Glutamatergic neuron (in vitro differentiated cells): ENCODE results near the gene NRXN3. TPM values are rescaled to one million over a fixed set of nuclear protein-coding genes. Genes with fewer than 3 reads are reported as not detected.

ENCODE experiments used
- DNase-seq: peaks from one replicate; pipeline ENCODE4 v3.0.0; 2022
- H3K27ac Mint-ChIP-seq: one replicate; pipeline ENCODE4 v1.8.0; 2020; ENCODE audit warnings: mild to moderate bottlenecking, mixed read lengths, inconsistent platforms; ENCODE audit not compliant: unreplicated experiment
- H3K27me3 Mint-ChIP-seq: one replicate; pipeline ENCODE4 v1.8.0; 2020; ENCODE audit warnings: mild to moderate bottlenecking, moderate library complexity, mixed read lengths, inconsistent platforms; ENCODE audit not compliant: unreplicated experiment
- H3K36me3 Mint-ChIP-seq: one replicate; pipeline ENCODE4 v1.8.0; 2020; ENCODE audit warnings: mild to moderate bottlenecking, mixed read lengths, inconsistent platforms; ENCODE audit not compliant: unreplicated experiment
- H3K4me1 Mint-ChIP-seq: one replicate; pipeline ENCODE4 v1.8.0; 2020; ENCODE audit warnings: mild to moderate bottlenecking, low read depth, mixed read lengths, inconsistent platforms; ENCODE audit not compliant: unreplicated experiment
- H3K4me3 Mint-ChIP-seq: one replicate; pipeline ENCODE4 v1.8.0; 2020; ENCODE audit warnings: mild to moderate bottlenecking, mixed read lengths, inconsistent platforms; ENCODE audit not compliant: unreplicated experiment
- H3K9me3 Mint-ChIP-seq: one replicate; pipeline ENCODE4 v1.8.0; 2020; ENCODE audit warnings: mild to moderate bottlenecking, moderate library complexity, mixed read lengths, inconsistent platforms; ENCODE audit not compliant: unreplicated experiment
- total RNA-seq: library from RNA; stranded (reverse); fragmentation: NEBNext Ultra II Directional; extraction: Animal tissue kit (Norgen Biotek cat#: 25700); gene quantifications from one replicate; pipeline ENCODE4 v1.2.1, GENCODE V29; 2021; ENCODE audit not compliant: unreplicated experiment
- TF ChIP-seq, protein P1 (sequence below): fragments of 200-600 bp; sonication (generic); IDR thresholded peaks from one replicate; pipeline ENCODE4 v1.5.0; 2021; ENCODE audit not compliant: partially characterized antibody, unreplicated experiment

The NRXN3 gene
- total RNA-seq, 1 donor from 2014 or later, result 1.2 TPM

DNA sequence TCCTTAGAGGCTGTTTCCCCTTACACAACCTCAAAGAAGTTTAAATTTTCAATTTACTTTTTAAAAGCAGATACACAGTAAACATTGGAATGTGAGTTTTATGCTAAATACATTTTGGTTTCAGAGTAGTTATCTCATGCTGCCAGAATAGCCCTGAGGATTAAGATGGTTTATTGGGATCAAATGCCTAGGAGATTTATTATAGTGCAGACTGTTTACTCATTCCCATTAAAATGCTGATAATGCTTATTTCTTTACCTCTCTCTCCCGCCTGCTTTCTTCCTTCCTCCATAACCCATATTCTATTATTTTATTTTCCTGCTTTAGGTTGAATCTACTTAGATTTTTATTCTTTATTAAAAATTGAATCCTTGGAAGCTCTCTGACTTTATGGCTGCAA is 1701.0 kb downstream of the NRXN3 start:
- Mint-ChIP-seq H3K9me3 (no peaks in the 10 kb centered on the region), H3K27ac (no peak overlapping the region), H3K27me3 (no peaks in the 10 kb centered on the region), H3K4me1 (no peaks in the 10 kb centered on the region), H3K4me3 (no peak overlapping the region), H3K36me3 (no peaks in the 10 kb centered on the region)
- TF ChIP-seq, protein P1, sequence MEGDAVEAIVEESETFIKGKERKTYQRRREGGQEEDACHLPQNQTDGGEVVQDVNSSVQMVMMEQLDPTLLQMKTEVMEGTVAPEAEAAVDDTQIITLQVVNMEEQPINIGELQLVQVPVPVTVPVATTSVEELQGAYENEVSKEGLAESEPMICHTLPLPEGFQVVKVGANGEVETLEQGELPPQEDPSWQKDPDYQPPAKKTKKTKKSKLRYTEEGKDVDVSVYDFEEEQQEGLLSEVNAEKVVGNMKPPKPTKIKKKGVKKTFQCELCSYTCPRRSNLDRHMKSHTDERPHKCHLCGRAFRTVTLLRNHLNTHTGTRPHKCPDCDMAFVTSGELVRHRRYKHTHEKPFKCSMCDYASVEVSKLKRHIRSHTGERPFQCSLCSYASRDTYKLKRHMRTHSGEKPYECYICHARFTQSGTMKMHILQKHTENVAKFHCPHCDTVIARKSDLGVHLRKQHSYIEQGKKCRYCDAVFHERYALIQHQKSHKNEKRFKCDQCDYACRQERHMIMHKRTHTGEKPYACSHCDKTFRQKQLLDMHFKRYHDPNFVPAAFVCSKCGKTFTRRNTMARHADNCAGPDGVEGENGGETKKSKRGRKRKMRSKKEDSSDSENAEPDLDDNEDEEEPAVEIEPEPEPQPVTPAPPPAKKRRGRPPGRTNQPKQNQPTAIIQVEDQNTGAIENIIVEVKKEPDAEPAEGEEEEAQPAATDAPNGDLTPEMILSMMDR, result no peak
- no peak for DNase-seq

DNA sequence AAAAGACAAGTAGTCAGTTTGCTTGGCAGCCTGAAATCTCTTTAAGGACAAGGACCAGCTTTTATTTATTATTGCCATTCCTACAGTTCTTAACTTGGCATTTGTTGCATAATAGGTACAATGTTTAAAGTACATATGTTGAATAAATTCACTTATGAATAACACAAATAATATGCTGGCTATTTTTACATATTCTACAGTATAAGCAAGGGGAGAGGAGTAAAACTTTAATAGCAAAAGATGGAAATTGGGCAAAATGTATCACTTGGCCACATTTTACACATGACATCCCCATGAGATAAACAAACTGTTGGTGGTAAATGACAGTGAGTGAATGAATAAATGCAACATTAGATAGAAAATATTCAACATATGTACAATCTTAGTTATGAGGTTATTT is 1708.1 kb downstream of the NRXN3 start:
- H3K9me3 Mint-ChIP-seq, result no peaks in the 10 kb centered on the region
- no peaks in the 10 kb centered on the region for H3K4me1 Mint-ChIP-seq
- H3K4me3 Mint-ChIP-seq, result no peak overlapping the region
- TF ChIP-seq, protein P1, result no peak
- H3K27ac Mint-ChIP-seq, result no peak overlapping the region
- no peaks in the 10 kb centered on the region for H3K36me3 Mint-ChIP-seq
- H3K27me3 Mint-ChIP-seq, result no peaks in the 10 kb centered on the region
- no peak for DNase-seq

DNA sequence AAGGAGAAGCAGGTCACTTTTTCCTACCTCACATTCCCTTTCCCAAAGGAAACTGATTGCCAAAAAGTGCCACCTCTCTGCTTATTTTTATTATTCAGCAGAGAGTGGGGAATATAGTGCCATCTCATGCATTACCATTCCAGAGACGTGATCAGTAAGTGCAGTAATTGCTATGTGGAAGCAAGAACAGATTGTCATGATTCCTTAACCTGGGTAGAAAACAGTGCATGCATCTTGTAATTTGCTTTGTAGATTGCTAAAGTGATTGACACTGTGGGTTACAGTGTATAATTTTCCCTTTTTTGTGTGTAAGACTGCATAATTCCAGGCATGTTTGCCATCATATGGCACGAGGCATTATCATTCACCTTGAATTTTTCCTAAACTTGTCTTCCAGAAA is 1708.6 kb downstream of the NRXN3 start:
- TF ChIP-seq, protein P1, result no peak
- H3K9me3 Mint-ChIP-seq, result no peaks in the 10 kb centered on the region
- H3K4me3 Mint-ChIP-seq, result no peak overlapping the region
- no peaks in the 10 kb centered on the region for H3K4me1 Mint-ChIP-seq
- no peak for DNase-seq
- no peak overlapping the region for H3K27ac Mint-ChIP-seq
- no peaks in the 10 kb centered on the region for H3K27me3 Mint-ChIP-seq
- H3K36me3 Mint-ChIP-seq, result no peaks in the 10 kb centered on the region

DNA sequence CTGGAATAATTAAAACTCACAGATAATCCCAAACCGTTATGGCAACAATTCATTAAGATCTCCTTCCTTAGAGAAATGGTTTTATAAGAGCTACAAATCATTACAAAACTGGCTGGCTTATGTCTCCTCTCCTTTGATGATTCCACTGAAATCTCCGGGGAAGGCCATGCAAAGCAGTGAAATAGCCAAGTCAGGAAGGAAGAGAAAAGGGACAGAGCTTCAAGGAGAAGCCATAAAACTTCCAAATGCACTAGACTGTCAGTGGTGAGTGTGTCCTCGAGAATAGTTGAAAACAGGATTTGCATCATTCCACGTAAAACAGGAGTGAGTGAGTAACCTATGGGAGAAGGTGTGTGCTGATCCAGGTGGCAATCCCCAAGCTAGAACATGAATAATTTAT is 1711.1 kb downstream of the NRXN3 start:
- DNase-seq, result no peak
- H3K27ac Mint-ChIP-seq, result no peak overlapping the region
- no peaks in the 10 kb centered on the region for H3K4me1 Mint-ChIP-seq
- H3K27me3 Mint-ChIP-seq, result no peaks in the 10 kb centered on the region
- H3K36me3 Mint-ChIP-seq, result no peaks in the 10 kb centered on the region
- H3K4me3 Mint-ChIP-seq, result no peak overlapping the region
- no peaks in the 10 kb centered on the region for H3K9me3 Mint-ChIP-seq
- TF ChIP-seq, protein P1, result no peak

DNA sequence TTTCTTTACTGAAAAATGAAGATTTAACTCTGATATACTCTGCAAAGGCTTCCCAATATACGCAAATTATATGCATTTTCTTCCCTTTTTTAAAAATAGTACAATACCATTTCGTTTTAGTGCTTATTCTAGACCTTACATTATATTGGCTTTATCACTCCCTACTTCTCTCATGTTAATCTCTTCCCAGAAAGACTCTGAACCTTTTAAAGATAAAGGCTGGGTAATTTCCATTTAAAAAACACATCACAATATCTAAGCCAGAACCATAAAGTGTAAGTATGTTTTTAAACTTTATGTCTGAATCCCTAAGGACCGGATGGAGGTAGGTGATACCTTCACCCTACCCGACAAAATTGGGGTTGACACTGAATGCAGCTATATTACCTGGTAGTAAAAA is 1720.4 kb downstream of the NRXN3 start:
- no peak overlapping the region for H3K4me3 Mint-ChIP-seq
- no peak overlapping the region for H3K27ac Mint-ChIP-seq
- H3K9me3 Mint-ChIP-seq, result no peaks in the 10 kb centered on the region
- no peak for DNase-seq
- TF ChIP-seq, protein P1, result no peak
- peaks cover 3% of the 10 kb centered on the region for H3K4me1 Mint-ChIP-seq
- H3K27me3 Mint-ChIP-seq, result no peaks in the 10 kb centered on the region
- H3K36me3 Mint-ChIP-seq, result no peaks in the 10 kb centered on the region
